Loucy (cell line): Measurements from ENCODE around the gene ADARB2.

Source experiments
- EZH2phosphoT487 ChIP-seq: fragments of 200-600 bp; IDR thresholded peaks from 2 replicates; pipeline ENCODE4 v1.6.1; 2018; ENCODE audit warnings: antibody characterized with exemption, mild to moderate bottlenecking, moderate library complexity, borderline replicate concordance
- TF ChIP-seq, protein P1 (sequence below): fragments of 200-600 bp; sonication (generic); conservative IDR thresholded peaks from 2 replicates; pipeline ENCODE4 v1.5.1; 2014; ENCODE audit warnings: mild to moderate bottlenecking, antibody characterized with exemption, low read length

DNA sequence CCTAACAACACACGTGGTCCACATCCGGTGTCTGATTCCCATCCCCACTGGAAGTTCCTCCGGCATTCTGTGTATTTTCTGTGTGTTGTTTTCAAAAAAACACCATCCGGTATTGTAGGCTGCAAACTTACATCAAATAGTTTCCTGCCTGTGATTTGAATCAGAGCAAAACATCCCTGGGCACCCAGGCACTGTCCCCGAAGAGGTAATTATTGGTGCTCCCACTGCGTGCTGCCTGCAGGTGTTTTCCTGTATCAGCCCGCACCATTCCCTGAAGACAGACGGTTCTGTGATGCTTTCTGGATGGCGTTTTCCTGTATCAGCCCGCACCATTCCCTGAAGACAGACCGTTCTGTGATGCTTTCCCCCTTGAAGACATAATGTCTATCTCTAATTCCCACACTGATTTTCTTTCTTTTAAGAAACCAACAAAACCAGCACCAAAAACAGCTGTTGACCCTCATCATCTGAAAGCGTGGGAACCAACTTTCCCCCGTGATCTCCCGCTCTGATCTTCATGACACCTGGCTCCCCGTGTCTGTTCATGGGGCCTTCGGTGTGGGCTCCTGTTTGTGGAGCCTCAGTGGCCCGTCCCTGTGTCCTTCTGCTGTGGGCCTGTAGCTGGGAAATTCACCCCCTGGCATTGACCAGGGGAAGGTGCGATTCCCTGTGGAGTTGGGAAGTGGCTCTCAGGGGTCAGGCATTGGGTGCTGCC is 205.3 kb downstream of the ADARB2 start:
- TF ChIP-seq, protein P1, sequence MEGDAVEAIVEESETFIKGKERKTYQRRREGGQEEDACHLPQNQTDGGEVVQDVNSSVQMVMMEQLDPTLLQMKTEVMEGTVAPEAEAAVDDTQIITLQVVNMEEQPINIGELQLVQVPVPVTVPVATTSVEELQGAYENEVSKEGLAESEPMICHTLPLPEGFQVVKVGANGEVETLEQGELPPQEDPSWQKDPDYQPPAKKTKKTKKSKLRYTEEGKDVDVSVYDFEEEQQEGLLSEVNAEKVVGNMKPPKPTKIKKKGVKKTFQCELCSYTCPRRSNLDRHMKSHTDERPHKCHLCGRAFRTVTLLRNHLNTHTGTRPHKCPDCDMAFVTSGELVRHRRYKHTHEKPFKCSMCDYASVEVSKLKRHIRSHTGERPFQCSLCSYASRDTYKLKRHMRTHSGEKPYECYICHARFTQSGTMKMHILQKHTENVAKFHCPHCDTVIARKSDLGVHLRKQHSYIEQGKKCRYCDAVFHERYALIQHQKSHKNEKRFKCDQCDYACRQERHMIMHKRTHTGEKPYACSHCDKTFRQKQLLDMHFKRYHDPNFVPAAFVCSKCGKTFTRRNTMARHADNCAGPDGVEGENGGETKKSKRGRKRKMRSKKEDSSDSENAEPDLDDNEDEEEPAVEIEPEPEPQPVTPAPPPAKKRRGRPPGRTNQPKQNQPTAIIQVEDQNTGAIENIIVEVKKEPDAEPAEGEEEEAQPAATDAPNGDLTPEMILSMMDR = no peak
- TF ChIP-seq EZH2phosphoT487 = no peak
